Measurements from ENCODE around the gene ADA. TPM values are rescaled to one million over a fixed set of nuclear protein-coding genes. Genes with fewer than 3 reads are reported as not detected.
A peak's percentile ranks its signal among the peaks of the same experiment; 100 is the strongest.

The ADA gene
- total RNA-seq, 1 donor: 15.9 TPM

GRCh38 chr20:44601801-44602204 lies 49.7 kb downstream of the ADA start:
- Histone ChIP-seq H2AFZ (ENCODE audit: low read length) (no peak overlapping the region), H3K79me2 (ENCODE audit: insufficient read depth, low read length) (peaks cover 23% of the 10 kb centered on the region), H3K36me3 (ENCODE audit: insufficient read depth, low read length) (no peaks in the 10 kb centered on the region), H3K9me3 (ENCODE audit: low read depth, low read length) (no peaks in the 10 kb centered on the region), H3K4me3 (ENCODE audit: insufficient read depth, low read length) (no peak overlapping the region), H3K27me3 (ENCODE audit: insufficient read depth, low read length) (no peaks in the 10 kb centered on the region), H3K4me2 (ENCODE audit: insufficient read depth, low read length) (peak overlapping the region; percentile 21), H3K4me1 (ENCODE audit: insufficient read depth, low read length) (peaks cover 43% of the 10 kb centered on the region), H4K20me1 (ENCODE audit: insufficient read depth, low read length) (peaks cover 9% of the 10 kb centered on the region), H3K27ac (ENCODE audit: low read depth, low read length) (peak overlapping the region; percentile 75)
- no peak for TF ChIP-seq CTCF (IDR thresholded peaks at IDR 0.05; ENCODE audit: extremely low read depth, low read depth, low read length)
- peak; percentile 88 for DNase-seq (ENCODE audit: insufficient read length, low spot score, missing footprints)

- H3K9me3 ChIP-seq (ENCODE audit: low read depth, low read length): no peaks in the 10 kb centered on the region
- H3K79me2 ChIP-seq (ENCODE audit: insufficient read depth, low read length): peaks cover 24% of the 10 kb centered on the region
- no peak overlapping the region for H2AFZ ChIP-seq (ENCODE audit: low read length)
- peak overlapping the region; percentile 21 for H3K4me2 ChIP-seq (ENCODE audit: insufficient read depth, low read length)
- DNase-seq (ENCODE audit: insufficient read length, low spot score, missing footprints): no peak
- peaks cover 43% of the 10 kb centered on the region for H3K4me1 ChIP-seq (ENCODE audit: insufficient read depth, low read length)
- no peaks in the 10 kb centered on the region for H3K36me3 ChIP-seq (ENCODE audit: insufficient read depth, low read length)
- no peak overlapping the region for H3K4me3 ChIP-seq (ENCODE audit: insufficient read depth, low read length)
- no peaks in the 10 kb centered on the region for H3K27me3 ChIP-seq (ENCODE audit: insufficient read depth, low read length)
- TF ChIP-seq CTCF (IDR thresholded peaks at IDR 0.05; ENCODE audit: extremely low read depth, low read depth, low read length): no peak
- H4K20me1 ChIP-seq (ENCODE audit: insufficient read depth, low read length): peaks cover 13% of the 10 kb centered on the region
- peak overlapping the region; percentile 75 for H3K27ac ChIP-seq (ENCODE audit: low read depth, low read length)
Observed at GRCh38 chr20:44601236-44601671, 50.2 kb downstream of the ADA start.

- peak; percentile 84 for DNase-seq (ENCODE audit: insufficient read length, low spot score, missing footprints)
- Histone ChIP-seq H3K4me1 (ENCODE audit: insufficient read depth, low read length) (peaks cover 43% of the 10 kb centered on the region), H3K9me3 (ENCODE audit: low read depth, low read length) (no peaks in the 10 kb centered on the region), H3K36me3 (ENCODE audit: insufficient read depth, low read length) (no peaks in the 10 kb centered on the region), H3K27me3 (ENCODE audit: insufficient read depth, low read length) (no peaks in the 10 kb centered on the region), H3K27ac (ENCODE audit: low read depth, low read length) (peak overlapping the region; percentile 75), H3K4me2 (ENCODE audit: insufficient read depth, low read length) (peak overlapping the region; percentile 21), H3K4me3 (ENCODE audit: insufficient read depth, low read length) (no peak overlapping the region), H3K79me2 (ENCODE audit: insufficient read depth, low read length) (peaks cover 25% of the 10 kb centered on the region), H4K20me1 (ENCODE audit: insufficient read depth, low read length) (peaks cover 13% of the 10 kb centered on the region), H2AFZ (ENCODE audit: low read length) (no peak overlapping the region)
- TF ChIP-seq CTCF (IDR thresholded peaks at IDR 0.05; ENCODE audit: extremely low read depth, low read depth, low read length): no peak
Observed at GRCh38 chr20:44600758-44601201, 50.7 kb downstream of the ADA start.

- no peak overlapping the region for H2AFZ ChIP-seq (ENCODE audit: low read length)
- no peaks in the 10 kb centered on the region for H3K9me3 ChIP-seq (ENCODE audit: low read depth, low read length)
- no peak for DNase-seq (ENCODE audit: insufficient read length, low spot score, missing footprints)
- peak overlapping the region; percentile 75 for H3K27ac ChIP-seq (ENCODE audit: low read depth, low read length)
- peaks cover 13% of the 10 kb centered on the region for H4K20me1 ChIP-seq (ENCODE audit: insufficient read depth, low read length)
- no peaks in the 10 kb centered on the region for H3K36me3 ChIP-seq (ENCODE audit: insufficient read depth, low read length)
- peaks cover 43% of the 10 kb centered on the region for H3K4me1 ChIP-seq (ENCODE audit: insufficient read depth, low read length)
- no peak overlapping the region for H3K4me3 ChIP-seq (ENCODE audit: insufficient read depth, low read length)
- no peak for TF ChIP-seq CTCF (IDR thresholded peaks at IDR 0.05; ENCODE audit: extremely low read depth, low read depth, low read length)
- no peaks in the 10 kb centered on the region for H3K27me3 ChIP-seq (ENCODE audit: insufficient read depth, low read length)
- H3K79me2 ChIP-seq (ENCODE audit: insufficient read depth, low read length): peaks cover 25% of the 10 kb centered on the region
- H3K4me2 ChIP-seq (ENCODE audit: insufficient read depth, low read length): no peak overlapping the region
Observed at GRCh38 chr20:44600301-44600700, 51.2 kb downstream of the ADA start.
